ENCODE measurements around the gene TRIM77.
"Not testable (repeated sequence)": the region's sequence is repeated elsewhere in the genome, so short reads cannot be mapped to it uniquely, and the experiment has no call there.

The TRIM77 gene, protein sequence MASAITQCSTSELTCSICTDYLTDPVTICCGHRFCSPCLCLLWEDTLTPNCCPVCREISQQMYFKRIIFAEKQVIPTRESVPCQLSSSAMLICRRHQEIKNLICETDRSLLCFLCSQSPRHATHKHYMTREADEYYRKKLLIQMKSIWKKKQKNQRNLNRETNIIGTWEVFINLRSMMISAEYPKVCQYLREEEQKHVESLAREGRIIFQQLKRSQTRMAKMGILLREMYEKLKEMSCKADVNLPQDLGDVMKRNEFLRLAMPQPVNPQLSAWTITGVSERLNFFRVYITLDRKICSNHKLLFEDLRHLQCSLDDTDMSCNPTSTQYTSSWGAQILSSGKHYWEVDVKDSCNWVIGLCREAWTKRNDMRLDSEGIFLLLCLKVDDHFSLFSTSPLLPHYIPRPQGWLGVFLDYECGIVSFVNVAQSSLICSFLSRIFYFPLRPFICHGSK

GRCh38 chr11:89709999-89710398 lies at the start of gene TRIM77:
Gene TRIM77, plus strand, starts transcription at chr11:89710299. Its CDS starts 0 bp downstream, at chr11:89710299.
- not testable (repeated sequence) for H3K27me3 Mint-ChIP-seq; H3K27ac Mint-ChIP-seq; H3K4me1 Mint-ChIP-seq (ENCODE audit: low read depth); H3K9me3 Mint-ChIP-seq; H3K4me3 Mint-ChIP-seq; H3K36me3 Mint-ChIP-seq (ENCODE audit: low read depth)

GRCh38 chr11:89667001-89667400 lies 43.1 kb upstream of the TRIM77 start:
- Mint-ChIP-seq H3K9me3 (no peaks in the 10 kb centered on the region), H3K4me1 (ENCODE audit: low read depth) (no peaks in the 10 kb centered on the region), H3K27me3 (no peaks in the 10 kb centered on the region), H3K27ac (no peak overlapping the region), H3K36me3 (ENCODE audit: low read depth) (no peaks in the 10 kb centered on the region), H3K4me3 (no peak overlapping the region)

DNA sequence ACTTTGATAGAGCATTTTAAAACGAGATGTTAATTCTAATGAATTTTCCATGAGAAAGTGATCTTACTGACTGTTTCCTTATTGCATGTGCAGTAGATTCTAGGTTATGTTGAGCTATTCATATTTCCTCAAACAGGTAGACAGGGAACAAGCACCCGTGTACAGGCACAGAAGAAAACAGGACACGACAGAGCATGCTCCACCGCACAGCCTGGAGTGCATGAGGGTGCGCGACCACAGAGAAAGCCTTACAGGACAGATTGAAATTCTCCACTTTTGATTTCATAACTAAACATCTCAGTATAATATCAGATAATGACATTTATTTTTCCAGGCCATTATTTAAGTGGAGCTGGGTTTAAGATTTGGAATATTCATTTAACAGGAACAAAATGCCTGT lies 41.9 kb upstream of the TRIM77 start:
- not testable (repeated sequence) for H3K4me1 Mint-ChIP-seq (ENCODE audit: low read depth); H3K27me3 Mint-ChIP-seq; H3K27ac Mint-ChIP-seq

GRCh38 chr11:89669586-89669985 lies 40.5 kb upstream of the TRIM77 start:
- not testable (repeated sequence) for H3K27me3 Mint-ChIP-seq; H3K27ac Mint-ChIP-seq; H3K36me3 Mint-ChIP-seq (ENCODE audit: low read depth); H3K4me1 Mint-ChIP-seq (ENCODE audit: low read depth); H3K4me3 Mint-ChIP-seq; H3K9me3 Mint-ChIP-seq

More for the DNA sequence above, 41.9 kb upstream of the TRIM77 start:
- H3K4me3 Mint-ChIP-seq; H3K9me3 Mint-ChIP-seq; H3K36me3 Mint-ChIP-seq (ENCODE audit: low read depth): not testable (repeated sequence)

- H3K9me3 Mint-ChIP-seq; H3K36me3 Mint-ChIP-seq (ENCODE audit: low read depth); H3K27me3 Mint-ChIP-seq; H3K27ac Mint-ChIP-seq; H3K4me1 Mint-ChIP-seq (ENCODE audit: low read depth); H3K4me3 Mint-ChIP-seq: not testable (repeated sequence)
Measured at GRCh38 chr11:89669993-89670669, 40.0 kb upstream of the TRIM77 start.

DNA sequence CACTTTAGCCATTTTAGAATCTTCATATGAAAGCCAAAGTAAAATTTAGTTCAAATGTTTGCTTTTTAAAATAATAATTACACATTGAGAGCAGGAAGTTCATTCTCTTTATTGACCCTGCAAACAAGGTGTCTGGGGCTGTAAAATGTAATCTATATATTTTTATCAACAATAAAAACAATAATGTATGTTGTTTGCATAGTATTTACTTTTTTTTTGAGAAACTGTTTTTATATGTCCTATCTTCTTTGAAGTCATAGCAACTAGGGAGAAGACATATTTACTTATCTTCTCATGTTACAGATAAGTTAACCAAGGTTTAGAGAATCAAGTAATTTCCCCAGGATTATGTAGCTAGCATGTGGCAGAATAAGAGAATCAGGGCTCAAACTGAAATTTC lies 37.6 kb upstream of the TRIM77 start:
- not testable (repeated sequence) for H3K27ac Mint-ChIP-seq; H3K4me3 Mint-ChIP-seq; H3K27me3 Mint-ChIP-seq; H3K36me3 Mint-ChIP-seq (ENCODE audit: low read depth); H3K4me1 Mint-ChIP-seq (ENCODE audit: low read depth); H3K9me3 Mint-ChIP-seq

- H3K9me3 Mint-ChIP-seq; H3K27me3 Mint-ChIP-seq; H3K4me3 Mint-ChIP-seq; H3K4me1 Mint-ChIP-seq (ENCODE audit: low read depth); H3K36me3 Mint-ChIP-seq (ENCODE audit: low read depth); H3K27ac Mint-ChIP-seq: not testable (repeated sequence)
Measured at GRCh38 chr11:89673380-89673779, 36.7 kb upstream of the TRIM77 start.

DNA sequence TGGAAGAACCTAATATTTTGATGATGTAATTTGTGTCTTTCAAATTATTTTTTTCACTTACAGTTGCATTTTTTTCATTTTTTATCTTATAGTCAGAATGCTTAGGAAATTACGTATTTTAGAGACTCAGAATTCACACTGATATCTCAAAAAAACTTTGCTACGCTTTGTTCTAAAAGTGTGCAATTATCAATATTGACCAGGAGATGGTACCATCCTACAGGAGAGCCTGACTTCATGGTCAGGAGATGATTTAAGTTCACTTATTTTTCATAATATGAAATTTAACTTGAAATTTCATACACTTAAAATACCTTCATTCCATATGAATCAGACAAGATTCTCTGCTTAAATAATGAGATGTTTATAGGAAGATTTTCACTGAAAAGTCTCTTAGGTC lies 34.7 kb upstream of the TRIM77 start:
- not testable (repeated sequence) for H3K36me3 Mint-ChIP-seq (ENCODE audit: low read depth); H3K9me3 Mint-ChIP-seq; H3K4me3 Mint-ChIP-seq; H3K27me3 Mint-ChIP-seq; H3K4me1 Mint-ChIP-seq (ENCODE audit: low read depth); H3K27ac Mint-ChIP-seq

- not testable (repeated sequence) for H3K36me3 Mint-ChIP-seq (ENCODE audit: low read depth); H3K4me3 Mint-ChIP-seq; H3K27ac Mint-ChIP-seq; H3K4me1 Mint-ChIP-seq (ENCODE audit: low read depth); H3K9me3 Mint-ChIP-seq; H3K27me3 Mint-ChIP-seq
Measured at GRCh38 chr11:89675948-89676347, 34.2 kb upstream of the TRIM77 start.

GRCh38 chr11:89707080-89707479 lies 3.0 kb upstream of the TRIM77 start:
- H3K27ac Mint-ChIP-seq; H3K9me3 Mint-ChIP-seq; H3K36me3 Mint-ChIP-seq (ENCODE audit: low read depth); H3K4me3 Mint-ChIP-seq; H3K27me3 Mint-ChIP-seq; H3K4me1 Mint-ChIP-seq (ENCODE audit: low read depth): not testable (repeated sequence)

GRCh38 chr11:89724866-89725498 lies 14.9 kb downstream of the TRIM77 start:
- not testable (repeated sequence) for H3K4me1 Mint-ChIP-seq (ENCODE audit: low read depth); H3K27ac Mint-ChIP-seq; H3K36me3 Mint-ChIP-seq (ENCODE audit: low read depth); H3K27me3 Mint-ChIP-seq; H3K9me3 Mint-ChIP-seq; H3K4me3 Mint-ChIP-seq

- not testable (repeated sequence) for H3K27ac Mint-ChIP-seq; H3K36me3 Mint-ChIP-seq (ENCODE audit: low read depth); H3K27me3 Mint-ChIP-seq; H3K9me3 Mint-ChIP-seq; H3K4me3 Mint-ChIP-seq; H3K4me1 Mint-ChIP-seq (ENCODE audit: low read depth)
Measured at GRCh38 chr11:89730215-89730614, 20.1 kb downstream of the TRIM77 start.

DNA sequence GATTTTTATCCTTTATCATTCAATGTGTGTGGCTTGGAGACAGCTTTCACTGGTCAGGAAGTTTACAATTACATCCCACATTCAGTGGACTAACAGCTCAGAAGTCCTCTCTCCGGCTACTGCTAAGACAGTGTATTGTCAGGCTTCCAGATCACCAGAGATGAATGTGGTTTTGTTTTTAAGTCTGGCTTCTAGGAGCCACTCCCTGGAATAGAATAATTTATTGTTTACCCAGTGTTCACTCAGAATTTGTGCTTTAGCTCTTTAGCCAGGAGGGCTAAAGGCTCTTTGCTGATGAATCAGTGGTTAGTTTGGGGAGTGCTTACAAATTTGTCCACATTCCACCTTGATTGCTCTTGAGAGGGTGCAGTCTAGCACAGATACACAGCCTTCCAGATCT lies 26.5 kb downstream of the TRIM77 start:
- Mint-ChIP-seq H3K36me3 (ENCODE audit: low read depth) (no peaks in the 10 kb centered on the region), H3K9me3 (no peaks in the 10 kb centered on the region), H3K27ac (no peak overlapping the region), H3K27me3 (no peaks in the 10 kb centered on the region), H3K4me3 (no peak overlapping the region), H3K4me1 (ENCODE audit: low read depth) (no peaks in the 10 kb centered on the region)

- no peaks in the 10 kb centered on the region for H3K27me3 Mint-ChIP-seq
- H3K4me1 Mint-ChIP-seq (ENCODE audit: low read depth), result no peaks in the 10 kb centered on the region
- H3K9me3 Mint-ChIP-seq, result no peaks in the 10 kb centered on the region
- H3K4me3 Mint-ChIP-seq, result no peak overlapping the region
- no peaks in the 10 kb centered on the region for H3K36me3 Mint-ChIP-seq (ENCODE audit: low read depth)
- no peak overlapping the region for H3K27ac Mint-ChIP-seq
Measured at GRCh38 chr11:89737116-89737515, 27.0 kb downstream of the TRIM77 start.

GRCh38 chr11:89741406-89741805 lies 31.3 kb downstream of the TRIM77 start:
- not testable (repeated sequence) for H3K27me3 Mint-ChIP-seq; H3K36me3 Mint-ChIP-seq (ENCODE audit: low read depth); H3K4me1 Mint-ChIP-seq (ENCODE audit: low read depth); H3K9me3 Mint-ChIP-seq; H3K4me3 Mint-ChIP-seq; H3K27ac Mint-ChIP-seq

- not testable (repeated sequence) for H3K4me3 Mint-ChIP-seq; H3K27me3 Mint-ChIP-seq; H3K9me3 Mint-ChIP-seq; H3K4me1 Mint-ChIP-seq (ENCODE audit: low read depth); H3K27ac Mint-ChIP-seq; H3K36me3 Mint-ChIP-seq (ENCODE audit: low read depth)
Measured at GRCh38 chr11:89744158-89744557, 34.1 kb downstream of the TRIM77 start.

All from stimulated activated naive CD8-positive, alpha-beta T cell treated with anti-CD3 and anti-CD28 coated beads, Interleukin-15, Interleukin-2, amounts not matched to agents 100 ng/mL and 50 ng/mL, for 24 hours (primary cell).